ENCODE results near the gene ASIC2. TPM values are rescaled to one million over a fixed set of nuclear protein-coding genes. Genes with fewer than 3 reads are reported as not detected.

ASIC2 gene
- total RNA-seq, 1 donor from 2014 or later = 0.23 TPM

DNA sequence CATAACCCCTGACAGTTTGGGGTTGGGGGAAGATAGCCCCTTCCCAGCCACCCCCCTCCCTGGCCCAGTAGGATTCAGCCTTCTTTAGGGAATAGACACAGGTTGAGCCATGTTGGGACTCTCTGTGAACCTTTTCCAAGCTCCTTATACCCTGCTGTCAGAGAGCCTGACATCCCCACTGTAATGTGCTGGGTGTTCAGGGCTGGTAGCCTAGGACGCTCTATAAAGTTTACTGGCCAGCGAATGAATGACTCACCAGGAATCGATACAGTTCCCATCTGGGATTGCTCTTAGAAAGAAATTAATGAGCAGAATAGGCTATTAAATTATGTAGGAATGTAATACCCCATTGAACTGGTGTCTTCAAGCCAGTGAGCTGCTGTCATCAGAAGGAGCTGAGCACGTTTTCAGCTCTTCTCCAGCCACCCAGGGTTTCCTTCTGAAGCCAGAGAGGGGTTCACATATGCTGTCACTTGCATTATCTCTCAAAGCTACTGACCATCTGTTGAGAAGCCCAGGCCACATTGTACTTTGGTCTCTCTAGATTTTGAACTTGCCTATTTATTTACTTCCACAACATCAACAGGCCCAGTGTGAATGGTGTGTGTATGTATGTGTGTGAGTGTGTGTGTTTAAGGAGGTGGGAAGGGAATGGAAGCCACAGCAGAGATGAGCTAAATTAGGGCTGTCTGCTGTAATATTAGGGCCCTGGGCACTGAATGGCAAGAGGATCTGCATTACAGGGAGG is 236.5 kb downstream of the ASIC2 start:
- no peak for DNase-seq (ENCODE audit: low read depth)
- TF ChIP-seq, protein P1, sequence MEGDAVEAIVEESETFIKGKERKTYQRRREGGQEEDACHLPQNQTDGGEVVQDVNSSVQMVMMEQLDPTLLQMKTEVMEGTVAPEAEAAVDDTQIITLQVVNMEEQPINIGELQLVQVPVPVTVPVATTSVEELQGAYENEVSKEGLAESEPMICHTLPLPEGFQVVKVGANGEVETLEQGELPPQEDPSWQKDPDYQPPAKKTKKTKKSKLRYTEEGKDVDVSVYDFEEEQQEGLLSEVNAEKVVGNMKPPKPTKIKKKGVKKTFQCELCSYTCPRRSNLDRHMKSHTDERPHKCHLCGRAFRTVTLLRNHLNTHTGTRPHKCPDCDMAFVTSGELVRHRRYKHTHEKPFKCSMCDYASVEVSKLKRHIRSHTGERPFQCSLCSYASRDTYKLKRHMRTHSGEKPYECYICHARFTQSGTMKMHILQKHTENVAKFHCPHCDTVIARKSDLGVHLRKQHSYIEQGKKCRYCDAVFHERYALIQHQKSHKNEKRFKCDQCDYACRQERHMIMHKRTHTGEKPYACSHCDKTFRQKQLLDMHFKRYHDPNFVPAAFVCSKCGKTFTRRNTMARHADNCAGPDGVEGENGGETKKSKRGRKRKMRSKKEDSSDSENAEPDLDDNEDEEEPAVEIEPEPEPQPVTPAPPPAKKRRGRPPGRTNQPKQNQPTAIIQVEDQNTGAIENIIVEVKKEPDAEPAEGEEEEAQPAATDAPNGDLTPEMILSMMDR (conservative IDR thresholded peaks at IDR 0.05; ENCODE audit: low read depth, low read length) = no peak
- no peak overlapping the region for H3K4me3 ChIP-seq (ENCODE audit: low read depth, low read length)

GRCh38 chr17:33055746-33056145 is 237.3 kb downstream of the ASIC2 start:
- TF ChIP-seq, protein P1 (conservative IDR thresholded peaks at IDR 0.05; ENCODE audit: low read depth, low read length) = no peak
- DNase-seq (ENCODE audit: low read depth) = no peak
- H3K4me3 ChIP-seq (ENCODE audit: low read depth, low read length) = no peak overlapping the region

DNA sequence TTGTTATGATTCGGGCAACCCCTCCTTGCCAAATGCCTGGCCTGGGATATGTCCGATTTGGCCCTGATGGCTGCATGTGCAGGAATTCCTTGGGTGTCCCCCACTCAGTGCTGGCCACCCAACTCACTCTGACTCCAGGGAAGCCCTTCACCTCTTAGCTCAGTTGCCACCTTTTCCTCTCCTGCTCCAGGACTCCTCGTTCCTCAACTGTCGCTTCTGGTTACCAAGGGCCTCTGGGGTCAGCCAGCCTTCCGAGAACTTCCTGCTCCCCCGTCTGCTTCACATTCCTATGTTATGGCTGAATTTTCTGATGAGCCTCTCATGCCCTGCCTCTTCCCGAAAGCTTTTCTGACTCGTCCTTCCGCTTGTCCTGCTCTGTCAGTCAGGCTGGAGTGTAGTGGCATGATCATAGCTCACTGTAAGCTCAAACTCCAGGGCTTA is 237.9 kb downstream of the ASIC2 start:
- no peak for DNase-seq (ENCODE audit: low read depth)
- TF ChIP-seq, protein P1 (conservative IDR thresholded peaks at IDR 0.05; ENCODE audit: low read depth, low read length) = no peak
- no peak overlapping the region for H3K4me3 ChIP-seq (ENCODE audit: low read depth, low read length)

DNA sequence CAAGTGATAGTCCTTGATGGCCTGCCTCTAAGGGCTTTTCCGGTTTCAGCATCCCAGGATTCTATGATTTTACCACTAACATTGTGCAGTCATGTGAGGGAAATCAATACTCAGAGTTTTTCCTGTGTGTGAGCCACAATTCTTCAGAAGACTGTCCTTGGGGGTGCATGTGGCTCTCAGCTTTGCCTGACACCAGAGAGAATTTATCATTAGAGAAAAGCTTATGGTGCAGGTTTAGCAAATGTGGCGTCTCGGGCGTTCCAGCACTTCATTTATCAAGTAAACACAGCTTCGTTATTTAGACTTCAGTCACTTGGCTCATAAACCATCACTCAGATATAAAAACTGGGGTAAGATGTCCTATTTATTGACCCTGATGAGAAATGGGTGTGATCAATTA is 238.7 kb downstream of the ASIC2 start:
- TF ChIP-seq, protein P1 (conservative IDR thresholded peaks at IDR 0.05; ENCODE audit: low read depth, low read length) = no peak
- DNase-seq (ENCODE audit: low read depth) = no peak
- no peak overlapping the region for H3K4me3 ChIP-seq (ENCODE audit: low read depth, low read length)

DNA sequence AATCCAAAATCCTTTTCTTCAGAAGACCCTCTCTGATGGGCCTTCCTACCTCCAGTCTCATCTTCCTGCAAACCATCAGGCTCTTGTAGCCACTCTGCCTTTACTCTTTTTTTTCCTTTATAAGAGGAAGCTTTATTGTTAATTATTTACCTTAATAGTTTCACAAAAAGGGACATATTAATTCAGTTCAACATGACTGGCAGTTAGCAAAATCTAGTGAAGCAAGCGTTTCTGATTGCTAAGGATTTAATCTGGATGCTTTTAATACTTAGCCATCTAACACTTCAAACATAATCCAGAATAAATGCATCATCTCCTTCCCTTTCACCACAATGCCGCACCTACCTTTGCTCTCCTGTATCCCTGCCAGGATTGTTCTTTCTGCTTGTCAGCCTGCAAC is 239.4 kb downstream of the ASIC2 start:
- TF ChIP-seq, protein P1 (conservative IDR thresholded peaks at IDR 0.05; ENCODE audit: low read depth, low read length) = no peak
- no peak for DNase-seq (ENCODE audit: low read depth)

DNA sequence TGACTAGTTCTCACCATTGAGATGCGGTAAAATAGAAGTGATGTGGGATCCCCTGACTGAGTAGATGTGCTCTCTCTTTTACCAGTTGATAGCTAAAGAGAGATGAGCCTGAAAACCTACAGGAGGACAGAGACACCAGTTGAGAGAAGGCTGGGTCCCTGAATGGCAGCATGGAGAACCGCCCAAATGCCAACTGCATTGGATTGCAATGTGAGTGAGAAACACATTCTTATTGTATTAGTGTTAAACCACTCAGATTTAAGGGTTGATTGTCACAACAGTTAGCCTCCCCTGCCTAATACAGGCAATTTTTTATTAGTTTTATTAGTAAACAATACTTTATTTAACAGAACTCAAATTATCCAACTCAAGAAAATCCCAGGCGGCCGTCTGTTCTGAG is 240.2 kb downstream of the ASIC2 start:
- DNase-seq (ENCODE audit: low read depth) = no peak
- H3K4me3 ChIP-seq (ENCODE audit: low read depth, low read length) = no peak overlapping the region
- TF ChIP-seq, protein P1 (conservative IDR thresholded peaks at IDR 0.05; ENCODE audit: low read depth, low read length) = no peak

More for the DNA sequence above, 239.4 kb downstream of the ASIC2 start:
- H3K4me3 ChIP-seq (ENCODE audit: low read depth, low read length) = no peak overlapping the region

GRCh38 chr17:33050611-33051140 is 242.4 kb downstream of the ASIC2 start:
- H3K4me3 ChIP-seq (ENCODE audit: low read depth, low read length) = no peak overlapping the region
- TF ChIP-seq, protein P1 (conservative IDR thresholded peaks at IDR 0.05; ENCODE audit: low read depth, low read length) = no peak
- no peak for DNase-seq (ENCODE audit: low read depth)
